Measurements from ENCODE around the gene KSR1.

- no peak for TF ChIP-seq CTCF (conservative IDR thresholded peaks at IDR 0.05 in 1 of 2, IDR thresholded peaks at IDR 0.05 in 1 of 2; ENCODE audit: low read depth in 1 of 2, low read length in 2 of 2)
- TF ChIP-seq EZH2 (IDR thresholded peaks at IDR 0.05; ENCODE audit: low read length, missing control alignments), result no peak
Observed at GRCh38 chr17:27457360-27457715, 1.1 kb downstream of the KSR1 start.
